HG03025 (cell line): ENCODE results near the gene GIMAP2.

Source experiments
- ATAC-seq: cut with Tn5 transposase; IDR thresholded peaks from one replicate; pipeline ENCODE4 v1.9.1; 2021; ENCODE audit warnings: mild to moderate bottlenecking, moderate library complexity; ENCODE audit not compliant: unreplicated experiment, low FRiP score

GIMAP2 gene

DNA sequence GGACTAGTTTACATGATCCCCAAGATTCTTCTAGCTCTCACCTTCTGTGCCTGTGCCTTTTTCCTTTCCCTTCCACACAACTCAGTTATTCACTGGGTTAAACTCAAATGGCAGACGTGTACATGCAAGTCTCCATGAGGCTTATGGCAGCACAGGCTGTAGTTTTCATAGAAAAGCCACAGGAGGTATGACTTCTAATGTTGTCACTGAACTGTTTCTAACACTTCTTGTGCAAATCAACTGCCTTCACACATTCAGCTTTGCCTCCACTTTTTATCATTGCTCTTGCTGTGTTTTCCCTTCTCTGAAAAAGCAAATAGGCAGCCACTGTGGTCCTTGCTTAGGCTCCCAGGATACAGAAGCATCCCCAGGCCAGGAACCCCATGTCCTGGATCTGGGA lies 46.4 kb downstream of the GIMAP2 start:
- no peak for ATAC-seq

DNA sequence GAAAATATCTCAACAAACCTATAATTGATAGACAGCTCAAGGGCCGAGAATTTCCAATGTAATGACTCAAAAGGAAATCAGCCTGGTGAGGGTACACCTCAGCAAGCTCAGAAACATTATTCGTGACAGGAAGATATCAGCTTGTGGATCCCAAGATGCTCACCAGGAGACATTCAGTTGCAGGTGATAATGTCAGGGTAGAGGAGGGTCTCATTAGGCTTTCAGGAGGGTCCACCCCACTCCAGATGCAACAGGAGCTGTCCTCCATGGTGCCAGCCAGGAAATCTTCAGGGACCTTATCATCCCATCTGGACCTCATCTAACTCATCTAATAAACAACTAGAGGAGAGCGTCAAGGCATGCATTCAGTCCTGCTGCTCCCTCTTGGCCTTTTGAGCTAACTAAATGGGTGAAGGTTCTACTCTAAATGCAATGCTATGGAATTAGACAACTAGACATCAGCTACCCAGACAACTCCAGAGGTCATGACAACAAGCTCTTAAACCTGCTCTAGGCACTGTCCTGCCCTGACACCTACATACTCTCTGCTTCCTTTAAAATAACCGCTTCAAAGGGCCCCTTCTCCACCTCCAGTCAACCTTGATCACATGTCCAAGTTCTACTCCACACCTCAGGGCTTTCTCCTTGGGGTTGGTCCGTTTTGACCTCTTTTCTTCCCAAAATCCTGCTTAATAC lies 47.4 kb downstream of the GIMAP2 start:
- ATAC-seq: no peak

DNA sequence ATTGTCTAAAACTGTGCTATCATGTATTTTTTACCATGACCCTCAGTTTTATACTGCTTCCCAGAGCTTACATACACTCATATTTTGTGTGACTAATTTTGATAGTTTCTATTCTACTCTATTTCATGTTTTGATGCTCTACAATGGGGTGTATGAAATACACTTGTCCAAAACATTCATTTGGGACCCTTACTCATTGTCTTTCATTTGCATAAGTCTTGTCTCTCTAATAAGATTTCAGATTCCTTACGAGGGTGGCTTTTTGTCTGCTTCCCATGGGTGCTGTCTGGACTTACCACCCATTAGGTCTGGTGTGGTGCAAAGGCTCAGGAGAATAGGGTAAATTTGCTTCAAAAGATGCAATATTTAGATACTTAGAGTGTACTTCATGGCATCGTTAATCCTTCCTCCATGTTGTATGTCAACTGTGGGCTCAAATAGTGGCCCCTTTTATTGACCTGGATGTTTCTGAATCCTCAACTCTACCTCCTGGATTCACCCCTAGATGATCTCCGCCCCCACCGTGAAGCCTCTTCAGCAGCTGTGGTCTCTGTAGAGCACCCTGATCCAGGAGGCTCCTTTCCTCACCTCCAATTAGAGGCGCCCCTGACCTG lies 48.1 kb downstream of the GIMAP2 start:
- no peak for ATAC-seq

DNA sequence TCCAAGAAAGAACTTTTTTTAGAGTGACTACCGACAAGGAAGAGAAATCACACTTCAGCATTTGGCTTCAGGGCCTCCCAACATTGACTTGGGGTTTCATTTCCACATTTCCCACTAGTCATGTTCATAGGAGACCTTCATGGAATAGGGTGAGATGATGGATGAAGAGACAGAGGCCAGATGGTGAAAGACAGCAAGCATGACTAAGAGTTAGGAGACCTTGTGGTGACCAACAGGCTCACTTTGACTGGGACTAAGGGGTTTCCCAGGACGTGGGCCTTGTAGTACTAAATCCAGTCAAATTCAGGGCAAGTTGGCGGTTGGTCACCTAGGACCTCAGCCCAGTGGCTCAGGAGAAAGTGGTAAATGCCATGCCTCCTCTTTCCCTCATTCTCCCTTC lies 48.7 kb downstream of the GIMAP2 start:
- ATAC-seq: no peak

GRCh38 chr7:150735596-150736358 lies 50.3 kb downstream of the GIMAP2 start:
- ATAC-seq: no peak

DNA sequence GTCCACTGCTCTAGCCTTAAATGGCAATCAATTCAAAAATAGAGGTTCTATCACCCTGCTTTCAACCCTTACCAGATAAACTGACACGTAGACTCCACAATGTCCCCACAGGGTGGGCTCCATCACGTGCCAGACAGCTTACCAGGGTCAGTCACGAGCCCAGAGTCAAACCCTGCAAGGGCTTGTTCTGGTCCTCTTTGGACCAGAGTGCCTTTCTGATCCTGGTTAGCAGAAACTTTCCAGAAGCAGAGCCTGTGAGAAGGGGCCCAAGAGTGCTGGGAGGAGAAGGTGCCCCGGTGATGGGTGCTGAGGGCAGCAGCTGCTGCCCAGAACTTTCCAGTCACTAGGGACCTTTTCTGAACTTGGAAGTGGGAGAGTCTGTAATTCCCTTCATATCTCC lies 51.4 kb downstream of the GIMAP2 start:
- no peak for ATAC-seq

GRCh38 chr7:150737265-150738055 lies 52.0 kb downstream of the GIMAP2 start, which contains the start of gene GIMAP5:
Gene GIMAP5, plus strand, starts transcription at chr7:150737418. Its CDS starts 3,467 bp downstream, at chr7:150740885.
- ATAC-seq: no peak

DNA sequence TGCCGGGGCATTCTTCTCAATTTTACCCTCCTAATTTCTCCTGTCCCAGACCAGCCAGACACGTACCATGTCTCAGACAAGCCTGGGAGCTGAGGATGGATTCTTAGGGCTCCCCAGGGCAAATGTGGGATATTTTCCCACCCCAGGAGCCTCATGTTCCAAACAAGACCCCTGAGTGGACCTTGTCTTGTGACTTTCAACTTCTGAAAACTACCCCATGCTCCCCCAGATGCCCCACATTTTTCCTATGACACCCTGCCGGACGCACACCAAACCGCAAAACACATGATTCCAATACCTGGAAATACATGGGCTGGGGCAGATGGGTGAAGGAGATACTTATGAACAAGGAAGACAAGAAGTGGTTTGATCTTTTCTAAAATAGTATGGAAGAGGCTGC lies 52.6 kb downstream of the GIMAP2 start:
- no peak for ATAC-seq

- ATAC-seq: no peak
Measured at GRCh38 chr7:150738591-150739001, 53.1 kb downstream of the GIMAP2 start.

DNA sequence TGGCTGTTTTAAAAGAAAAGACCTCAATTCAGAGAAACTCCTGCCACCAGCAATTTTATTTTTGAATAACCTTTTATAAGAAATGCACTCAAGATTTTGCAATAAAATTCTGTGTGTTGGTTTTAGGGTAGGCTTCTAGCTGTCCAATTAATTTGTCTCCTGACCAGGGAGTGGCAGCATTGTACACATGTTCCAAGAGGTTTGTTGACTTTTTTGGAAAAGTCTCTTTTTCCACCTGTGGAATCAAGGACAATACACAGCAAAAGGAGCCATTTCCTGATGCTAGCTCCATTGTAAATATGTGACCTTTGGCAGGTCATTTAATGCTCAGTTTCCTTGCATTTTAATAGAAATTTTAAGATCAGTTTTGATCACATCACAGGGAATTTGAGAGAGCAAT lies 53.5 kb downstream of the GIMAP2 start:
- ATAC-seq: no peak

- ATAC-seq: no peak
Measured at GRCh38 chr7:150740053-150740452, 54.5 kb downstream of the GIMAP2 start.

- ATAC-seq: no peak
Measured at GRCh38 chr7:150742286-150742968, 56.9 kb downstream of the GIMAP2 start.
